ENCODE data around the gene ZSCAN20. TPM values are rescaled to one million over a fixed set of nuclear protein-coding genes. Genes with fewer than 3 reads are reported as not detected.

The ZSCAN20 gene
- total and polyA plus RNA-seq, 2 of the 4 experiments (the other 2 are of a cell fraction) = 2.1 to 11.1 TPM

DNA sequence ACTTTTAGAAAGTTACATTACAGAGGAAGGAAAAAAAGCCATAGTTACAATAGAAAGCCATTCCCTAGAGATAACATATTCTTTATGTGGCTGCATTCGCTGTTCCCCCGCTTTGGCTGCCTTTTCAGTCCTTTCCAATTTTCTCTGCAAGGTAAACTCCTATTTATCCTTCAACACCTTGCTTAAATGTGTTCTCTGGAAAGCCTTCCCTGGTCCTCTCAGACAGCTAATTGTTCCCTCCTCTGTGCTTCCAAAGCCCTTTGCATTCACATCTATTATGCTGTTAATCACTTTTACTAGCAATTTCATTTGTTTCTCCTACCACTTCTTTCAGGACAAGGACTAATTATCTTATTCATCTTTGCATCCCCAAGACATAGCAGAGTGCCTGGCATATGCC is 43.1 kb upstream of the ZSCAN20 start:
- BruUV-seq (replicated peaks) = no TSS peak

More for the DNA sequence above, 43.1 kb upstream of the ZSCAN20 start:
- Histone ChIP-seq H3K14ac (replicated peaks; ENCODE audit: low read depth, low read length) (no peak overlapping the region), H3K9ac (ENCODE audit: low read depth, low read length) (no peak overlapping the region), H3K18ac (ENCODE audit: low read depth, low read length) (no peak overlapping the region), H3K9me1 (ENCODE audit: insufficient read depth, low read length) (peaks cover 4% of the 10 kb centered on the region), H2BK15ac (ENCODE audit: low read depth, low read length) (no peak overlapping the region), H3K27me3 (ENCODE audit: control insufficient read depth, insufficient read depth, low read length) (no peaks in the 10 kb centered on the region), H3K4me2 (ENCODE audit: low read depth, low read length) (peak overlapping the region; percentile 86), H3K4me3 (ENCODE audit: insufficient read depth, low read depth, low read length) (no peak overlapping the region), H3K79me1 (ENCODE audit: low read depth in 1 of 2, low read length in 2 of 2) (peaks cover 8 to 14% of the 10 kb centered on the region in 2 experiments), H3K56ac (ENCODE audit: extremely low read depth, insufficient read depth, low read length) (no peak overlapping the region), H3K9me3 (ENCODE audit: control insufficient read depth, insufficient read depth, low read length) (no peaks in the 10 kb centered on the region), H3K4me1 (ENCODE audit: control insufficient read depth, insufficient read depth, low read length) (peaks cover 6% of the 10 kb centered on the region), H4K5ac (ENCODE audit: low read depth, low read length) (no peak overlapping the region), H4K20me1 (ENCODE audit: insufficient read depth, low read length) (no peaks in the 10 kb centered on the region; the same call in 1 of the 2 replicates), H4K91ac (ENCODE audit: insufficient read depth, low read depth, low read length) (no peak overlapping the region), H3K23ac (ENCODE audit: low read depth, low read length) (peak overlapping the region; percentile 22; the same call in 1 of the 2 replicates), H2AFZ (replicated peaks; ENCODE audit: low read length, poor library complexity) (no peak overlapping the region), H2AK9ac (replicated peaks; ENCODE audit: low read depth, low read length, poor library complexity) (no peak overlapping the region), H3K27ac (ENCODE audit: insufficient read depth, low read length) (no peak overlapping the region), H4K8ac (ENCODE audit: low read depth in 2 of 2, low read length in 2 of 2) (no peak overlapping the region), H3K36me3 (ENCODE audit: control insufficient read depth, insufficient read depth, low read length) (no peaks in the 10 kb centered on the region), H2AK5ac (ENCODE audit: low read depth, low read length) (no peak overlapping the region), H2BK20ac (ENCODE audit: low read depth, low read length) (no peak overlapping the region), H2BK5ac (ENCODE audit: low read depth, low read length, poor library complexity, severe bottlenecking) (no peak overlapping the region), H2BK120ac (ENCODE audit: low read depth, low read length) (no peak overlapping the region), H3K4ac (ENCODE audit: low read depth, low read length) (no peak overlapping the region)
- DNase-seq = no peak
- intact Hi-C loops (cut with micrococcal nuclease) = no loop called here
- WGBS, 2 experiments (ENCODE audit: extremely low coverage in 2 of 2, insufficient read length in 1 of 2) = no CpG with 5 or more reads among the region's 2 CpGs
- CTCF ChIA-PET = no interaction called here
- no peak for ATAC-seq (ENCODE audit: low read depth)
- TF ChIP-seq CEBPB (IDR thresholded peaks at IDR 0.05; ENCODE audit: low read depth, low read length) = no peak
- no peak for TF ChIP-seq POLR2A (IDR thresholded peaks at IDR 0.05; ENCODE audit: low read depth, low read length)
- no peak for TF ChIP-seq MAFK (IDR thresholded peaks at IDR 0.05; ENCODE audit: low read depth, low read length)
- TF ChIP-seq SMC3 (IDR thresholded peaks at IDR 0.05; ENCODE audit: low read depth, low read length) = no peak
- TF ChIP-seq MXI1 (IDR thresholded peaks at IDR 0.05; ENCODE audit: borderline replicate concordance, low read depth, low read length) = no peak
- TF ChIP-seq RCOR1 (IDR thresholded peaks at IDR 0.05; ENCODE audit: insufficient replicate concordance, low read length) = no peak
- TF ChIP-seq RAD21 (IDR thresholded peaks at IDR 0.05; ENCODE audit: low read length) = no peak
- TF ChIP-seq FOS (IDR thresholded peaks at IDR 0.05; ENCODE audit: low read depth, low read length) = no peak
- no peak for TF ChIP-seq CTCF (conservative IDR thresholded peaks at IDR 0.05; ENCODE audit: low read depth, low read length)
- no peak for TF ChIP-seq RFX5 (IDR thresholded peaks at IDR 0.05; ENCODE audit: low read depth, low read length)
- no peak for TF ChIP-seq BHLHE40 (IDR thresholded peaks at IDR 0.05; ENCODE audit: low read depth, low read length)
- no peak for TF ChIP-seq CHD1 (IDR thresholded peaks at IDR 0.05; ENCODE audit: low read depth, low read length)
- TF ChIP-seq USF2 (IDR thresholded peaks at IDR 0.05; ENCODE audit: low read depth, low read length) = no peak
- POLR2A ChIA-PET (ENCODE audit: unreplicated experiment) = no interaction called here
- dilution Hi-C loops (cut with HindIII; ENCODE audit: low sequenced_read_pairs, unreplicated experiment) = no loop called here
- in situ Hi-C loops (cut with MboI; ENCODE audit: low sequenced_read_pairs) = no loop called here

All from IMR-90 (cell line).